B cell (primary cell): Measurements from ENCODE around the gene LRRC43. TPM values are rescaled to one million over a fixed set of nuclear protein-coding genes. Genes with fewer than 3 reads are reported as not detected.

Experiments used
- ATAC-seq: fragments of 200-7000 bp; cut with Tn5 transposase; one replicate; pipeline ENCODE4 v1.10.0; 2021; ENCODE audit warnings: low read depth, mild to moderate bottlenecking, moderate number of reproducible peaks, moderate library complexity
- CTCF ChIA-PET: fragments of 350-600 bp; sonication (Branson Sonifier 250); formaldehyde crosslinking; loops from one replicate; lab custom pipeline; 2021; ENCODE audit warnings: antibody characterized with exemption, inconsistent platforms; lab: Charles Lee
- POLR2A ChIA-PET: fragments of 350-600 bp; sonication (Branson Sonifier 250); formaldehyde crosslinking; loops from one replicate; lab custom pipeline; 2021; ENCODE audit warnings: antibody characterized with exemption; lab: Charles Lee
- DNase-seq: peaks from one replicate; pipeline ENCODE4 v3.0.0; 2013
- H2AFZ ChIP-seq: 2 replicates; pipeline ENCODE4 v1.6.1; 2012; ENCODE audit warnings: mild to moderate bottlenecking, low read depth, low read length; ENCODE audit not compliant: insufficient read depth, poor library complexity, severe bottlenecking
- H3K27ac ChIP-seq, 2 donors: 1 replicate in 1 of 2; 2 replicates in 1 of 2; pipeline ENCODE4 v1.5.1; 2012 to 2013; ENCODE audit warnings: low read length in 2 of 2, mild to moderate bottlenecking in 2 of 2, moderate library complexity in 1 of 2
- H3K27me3 ChIP-seq, 4 experiments: fragments of 200-600 bp in 1 of 4; sonication (generic) in 1 of 4; replicated peaks in 1 of 4; 1 replicate in 2 of 4; 2 replicates in 2 of 4; pipeline versions ENCODE4 v1.6.1 to v1.7.0; 2013 to 2016; ENCODE audit warnings: low read length in 3 of 4, mild to moderate bottlenecking in 2 of 4, mixed read lengths in 1 of 4, moderate library complexity in 1 of 4; ENCODE audit not compliant: insufficient read depth in 4 of 4, control insufficient read depth in 3 of 4; ENCODE audit errors: control extremely low read depth in 1 of 4
- H3K36me3 ChIP-seq, 2 experiments: replicated peaks in 1 of 2; 1 replicate in 1 of 2; 2 replicates in 1 of 2; pipeline versions ENCODE4 v1.6.1 to v1.7.1; 2013; ENCODE audit warnings: low read length in 1 of 2; ENCODE audit not compliant: insufficient read depth in 2 of 2, control insufficient read depth in 1 of 2; ENCODE audit errors: control extremely low read depth in 1 of 2, extremely low read depth in 1 of 2
- H3K4me1 ChIP-seq, 2 donors: fragments of 200-600 bp in 1 of 2; sonication (generic) in 1 of 2; 1 replicate in 1 of 2; 2 replicates in 1 of 2; pipeline versions ENCODE4 v1.5.1 to v1.6.1; 2013 to 2017; ENCODE audit warnings: low read length in 2 of 2; ENCODE audit not compliant: control insufficient read depth in 2 of 2, insufficient read depth in 2 of 2
- H3K4me2 ChIP-seq: replicated peaks from 2 replicates; pipeline ENCODE3; 2012; ENCODE audit warnings: mild to moderate bottlenecking, low read depth, low read length; ENCODE audit not compliant: poor library complexity, severe bottlenecking
- H3K4me3 ChIP-seq, 5 experiments: fragments of 200-600 bp in 1 of 5; sonication (generic) in 1 of 5; 1 replicate in 3 of 5; 2 replicates in 2 of 5; pipeline versions ENCODE4 v1.5.1 to v1.7.0; 2011 to 2016; ENCODE audit warnings: low read length in 4 of 5, mild to moderate bottlenecking in 4 of 5, low read depth in 2 of 5, control low read depth in 1 of 5, moderate library complexity in 1 of 5; ENCODE audit not compliant: insufficient read depth in 1 of 5; ENCODE audit errors: control extremely low read depth in 1 of 5, extremely low read depth in 1 of 5
- H3K79me2 ChIP-seq: fragments of 200-600 bp; sonication (generic); one replicate; pipeline ENCODE4 v1.6.0; 2016; ENCODE audit warnings: low read length; ENCODE audit not compliant: control insufficient read depth, insufficient read depth
- H3K9ac ChIP-seq: fragments of 200-600 bp; sonication (generic); 2 replicates; pipeline ENCODE4 v1.6.1; 2017; ENCODE audit warnings: mild to moderate bottlenecking, low read length, moderate library complexity
- H3K9me3 ChIP-seq, 3 donors: one replicate each; pipeline versions ENCODE4 v1.6.1 to v1.7.1; 2013; ENCODE audit warnings: low read length in 2 of 3; ENCODE audit not compliant: control insufficient read depth in 2 of 3, insufficient read depth in 1 of 3; ENCODE audit errors: control extremely low read depth in 1 of 3
- H4K20me1 ChIP-seq: 2 replicates; pipeline ENCODE4 v1.6.0; 2012; ENCODE audit warnings: mild to moderate bottlenecking, low read length; ENCODE audit not compliant: insufficient read depth, control insufficient read depth, poor library complexity, severe bottlenecking
- H3K27ac Mint-ChIP-seq: one replicate; pipeline ENCODE4 v1.8.0; 2021; ENCODE audit warnings: mixed read lengths
- H3K27me3 Mint-ChIP-seq: one replicate; pipeline ENCODE4 v1.8.0; 2021; ENCODE audit warnings: mixed read lengths
- H3K4me1 Mint-ChIP-seq: one replicate; pipeline ENCODE4 v1.8.0; 2021; ENCODE audit warnings: mixed read lengths
- H3K4me3 Mint-ChIP-seq: one replicate; pipeline ENCODE4 v1.8.0; 2021; ENCODE audit warnings: mixed read lengths
- H3K9me3 Mint-ChIP-seq: one replicate; pipeline ENCODE4 v1.8.0; 2022; ENCODE audit warnings: mixed read lengths; ENCODE audit not compliant: insufficient read depth
- CTCF ChIP-seq: fragments of 200-600 bp; IDR thresholded peaks from one replicate; pipeline ENCODE4 v1.8.0; 2022; ENCODE audit warnings: antibody characterized with exemption, mild to moderate bottlenecking
- EZH2 ChIP-seq: IDR thresholded peaks from 2 replicates; pipeline ENCODE4 v1.6.1; 2012; ENCODE audit warnings: borderline replicate concordance, low read depth, mild to moderate bottlenecking, moderate library complexity, low read length; ENCODE audit not compliant: insufficient read depth, poor library complexity, severe bottlenecking
- WGBS: methylation state at CpG from one replicate; pipeline ENCODE4 v1.1.5; 2013; ENCODE audit warnings: missing lambda C conversion rate; ENCODE audit not compliant: insufficient coverage; 5-methylcytosine and 5-hydroxymethylcytosine counted together
- intact Hi-C: fragments of 100-400 bp; cut with micrococcal nuclease; formaldehyde crosslinking; loops from one replicate; pipeline ENCODE4 v1.10.0; 2022
- polyA plus RNA-seq: library from polyadenylated mRNA; depleted of rRNA; stranded (reverse); fragments of >200 nt; gene quantifications from 2 replicates; pipeline ENCODE4 v1.2.3, GENCODE V29; 2012
- total RNA-seq, 2 donors: library from RNA; stranded (reverse); fragments of 120-200 nt in 1 of 2; gene quantifications; 1 replicate in 1 of 2; 2 replicates in 1 of 2; pipeline versions ENCODE4 v1.2.3 to v1.2.4, GENCODE V29; 2013 to 2022

Gene LRRC43
- total and polyA plus RNA-seq, 2 donors (not counting 1 experiment from before 2014, with no cell fraction given): not detected

GRCh38 chr12:122171399-122171798 lies 11.5 kb upstream of the LRRC43 start:
- H3K4me2 ChIP-seq: no peak overlapping the region
- peaks cover 0 to 4% (median 0%) of the 10 kb centered on the region in 4 experiments for H3K27me3 ChIP-seq
- no peaks in the 10 kb centered on the region for H3K36me3 ChIP-seq
- TF ChIP-seq EZH2: no peak
- no peak for TF ChIP-seq CTCF
- H3K4me3 Mint-ChIP-seq: no peak overlapping the region
- ATAC-seq: no peak
- no peak overlapping the region for H3K27ac ChIP-seq
- no peak overlapping the region for H3K27ac Mint-ChIP-seq
- no peak overlapping the region for H2AFZ ChIP-seq
- H3K9me3 ChIP-seq: no peaks in the 10 kb centered on the region
- POLR2A ChIA-PET: no interaction called here
- intact Hi-C loops: no loop called here
- 100% methylated on average over 1 of the region's 5 CpGs for WGBS
- no peaks in the 10 kb centered on the region for H4K20me1 ChIP-seq
- no peaks in the 10 kb centered on the region for H3K79me2 ChIP-seq
- no peak overlapping the region for H3K4me3 ChIP-seq
- CTCF ChIA-PET: interaction anchor here (0.8 kb wide), 1 partner anchor 20 kb away, joined by 3 read pairs; no protein-coding TSS in a partner anchor
- no peaks in the 10 kb centered on the region for H3K9me3 Mint-ChIP-seq
- peaks cover 17% of the 10 kb centered on the region for H3K27me3 Mint-ChIP-seq
- H3K4me1 ChIP-seq: no peaks in the 10 kb centered on the region
- DNase-seq: no peak
- no peaks in the 10 kb centered on the region for H3K4me1 Mint-ChIP-seq
- no peak overlapping the region for H3K9ac ChIP-seq

DNA sequence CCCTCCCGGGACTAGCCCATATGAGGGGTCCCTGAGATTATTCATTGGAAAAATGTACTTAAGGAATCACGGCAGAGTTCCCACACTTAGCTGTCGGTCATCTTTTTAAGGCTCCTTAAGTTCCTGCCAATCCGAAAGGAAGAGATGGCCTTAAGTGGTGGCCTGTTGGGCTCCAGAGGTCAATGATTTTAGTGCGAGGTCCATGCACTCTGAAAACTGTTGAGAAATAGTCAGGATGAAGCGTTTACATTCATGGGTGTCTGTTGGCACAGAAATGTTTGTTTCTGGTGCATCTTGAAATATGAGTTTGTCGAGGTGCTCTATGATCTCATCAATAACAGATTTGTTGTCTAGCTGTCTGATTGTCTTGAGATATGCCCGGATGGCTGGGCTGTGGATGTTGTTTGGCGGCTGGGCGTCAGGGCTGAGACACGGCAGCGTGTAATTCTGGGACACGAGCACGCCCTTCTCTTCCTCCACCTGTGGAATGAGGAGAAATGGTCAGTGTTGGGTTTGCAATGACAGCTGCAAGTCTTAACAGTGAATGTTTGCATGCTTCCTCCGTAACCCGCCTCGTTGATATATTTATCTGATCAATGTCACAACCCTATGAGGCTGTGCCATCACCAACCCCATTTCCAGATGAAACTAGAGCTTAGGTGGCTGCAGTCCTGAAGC lies 10.5 kb upstream of the LRRC43 start:
- CTCF ChIA-PET: interaction anchor here (0.8 kb wide), 1 partner anchor 19 kb away, joined by 3 read pairs; no protein-coding TSS in a partner anchor
- ATAC-seq: no peak
- H3K27ac Mint-ChIP-seq: no peak overlapping the region
- H3K4me3 Mint-ChIP-seq: no peak overlapping the region
- H3K27ac ChIP-seq: no peak overlapping the region
- TF ChIP-seq CTCF: no peak
- TF ChIP-seq EZH2: no peak
- H3K79me2 ChIP-seq: no peaks in the 10 kb centered on the region
- H3K27me3 ChIP-seq: no peaks in the 10 kb centered on the region
- no peak overlapping the region for H3K4me2 ChIP-seq
- no peak overlapping the region for H2AFZ ChIP-seq
- H3K9ac ChIP-seq: no peak overlapping the region
- no peaks in the 10 kb centered on the region for H3K4me1 ChIP-seq
- intact Hi-C loops: no loop called here
- peaks cover 13% of the 10 kb centered on the region for H3K27me3 Mint-ChIP-seq
- no peaks in the 10 kb centered on the region for H3K9me3 ChIP-seq
- H4K20me1 ChIP-seq: no peaks in the 10 kb centered on the region
- POLR2A ChIA-PET: no interaction called here
- no peak overlapping the region for H3K4me3 ChIP-seq
- H3K4me1 Mint-ChIP-seq: no peaks in the 10 kb centered on the region
- no peaks in the 10 kb centered on the region for H3K9me3 Mint-ChIP-seq
- 94% methylated on average over 10 of the region's 17 CpGs for WGBS
- DNase-seq: no peak
- no peaks in the 10 kb centered on the region for H3K36me3 ChIP-seq
